ENCODE measurements around the gene LPAR2. TPM values are rescaled to one million over a fixed set of nuclear protein-coding genes. Genes with fewer than 3 reads are reported as not detected.

LPAR2 gene
- polyA plus RNA-seq, 1 experiment: 2.2 TPM

- ChIA-PET CTCF (interaction anchor here (1.6 to 1.9 kb wide), 2 partner anchors 28 to 29 kb away, joined by 4 to 9 read pairs; no protein-coding TSS in a partner anchor), POLR2A (no interaction called here)
- no peak for DNase-seq (ENCODE audit: low read depth, low spot score)
- no peaks in the 10 kb centered on the region for H3K9me3 ChIP-seq (ENCODE audit: control insufficient read depth, insufficient read depth, low read length)
- no peak overlapping the region for H3K4me3 ChIP-seq (ENCODE audit: low read depth, low read length)
- H3K27ac ChIP-seq (ENCODE audit: low read depth, low read length): no peak overlapping the region
- TF ChIP-seq, protein P1, sequence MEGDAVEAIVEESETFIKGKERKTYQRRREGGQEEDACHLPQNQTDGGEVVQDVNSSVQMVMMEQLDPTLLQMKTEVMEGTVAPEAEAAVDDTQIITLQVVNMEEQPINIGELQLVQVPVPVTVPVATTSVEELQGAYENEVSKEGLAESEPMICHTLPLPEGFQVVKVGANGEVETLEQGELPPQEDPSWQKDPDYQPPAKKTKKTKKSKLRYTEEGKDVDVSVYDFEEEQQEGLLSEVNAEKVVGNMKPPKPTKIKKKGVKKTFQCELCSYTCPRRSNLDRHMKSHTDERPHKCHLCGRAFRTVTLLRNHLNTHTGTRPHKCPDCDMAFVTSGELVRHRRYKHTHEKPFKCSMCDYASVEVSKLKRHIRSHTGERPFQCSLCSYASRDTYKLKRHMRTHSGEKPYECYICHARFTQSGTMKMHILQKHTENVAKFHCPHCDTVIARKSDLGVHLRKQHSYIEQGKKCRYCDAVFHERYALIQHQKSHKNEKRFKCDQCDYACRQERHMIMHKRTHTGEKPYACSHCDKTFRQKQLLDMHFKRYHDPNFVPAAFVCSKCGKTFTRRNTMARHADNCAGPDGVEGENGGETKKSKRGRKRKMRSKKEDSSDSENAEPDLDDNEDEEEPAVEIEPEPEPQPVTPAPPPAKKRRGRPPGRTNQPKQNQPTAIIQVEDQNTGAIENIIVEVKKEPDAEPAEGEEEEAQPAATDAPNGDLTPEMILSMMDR (IDR thresholded peaks at IDR 0.05; ENCODE audit: low read depth, low read length): no peak
- H3K27me3 ChIP-seq (ENCODE audit: control insufficient read depth, insufficient read depth, low read length): no peaks in the 10 kb centered on the region
Measured at GRCh38 chr19:19582471-19582870, 45.5 kb downstream of the LPAR2 start.

DNA sequence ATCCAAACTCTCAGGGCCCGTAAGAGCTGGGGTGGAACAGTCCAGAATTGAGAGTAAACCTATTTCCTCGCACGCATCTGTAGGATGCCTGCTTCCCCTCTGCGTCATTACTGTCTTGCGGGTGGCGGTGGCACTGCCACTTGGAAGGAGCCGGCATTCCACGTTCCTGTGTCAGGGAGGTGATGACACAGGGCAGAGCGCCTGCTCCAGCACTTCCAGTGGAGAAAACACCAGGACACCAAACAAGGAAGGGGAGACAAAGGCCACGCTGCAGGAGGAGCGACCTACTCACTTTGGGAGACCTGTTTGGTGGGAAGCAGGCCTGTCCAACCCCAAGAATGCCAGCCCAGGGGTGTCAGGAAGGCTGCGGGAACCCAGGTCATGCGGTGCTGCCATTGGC is 46.6 kb downstream of the LPAR2 start:
- CTCF ChIA-PET: no interaction called here
- no peak for DNase-seq (ENCODE audit: low read depth, low spot score)

GRCh38 chr19:19580418-19580817 is 47.6 kb downstream of the LPAR2 start:
- Histone ChIP-seq H3K27ac (ENCODE audit: low read depth, low read length) (no peak overlapping the region), H3K9me3 (ENCODE audit: control insufficient read depth, insufficient read depth, low read length) (no peaks in the 10 kb centered on the region), H3K27me3 (ENCODE audit: control insufficient read depth, insufficient read depth, low read length) (no peaks in the 10 kb centered on the region), H3K4me3 (ENCODE audit: low read depth, low read length) (no peak overlapping the region)
- TF ChIP-seq, protein P1 (IDR thresholded peaks at IDR 0.05; ENCODE audit: low read depth, low read length): no peak
- ChIA-PET POLR2A (no interaction called here), CTCF (no interaction called here)
- DNase-seq (ENCODE audit: low read depth, low spot score): no peak

More for the DNA sequence above, 46.6 kb downstream of the LPAR2 start:
- H3K27ac ChIP-seq (ENCODE audit: low read depth, low read length): no peak overlapping the region
- POLR2A ChIA-PET: no interaction called here
- H3K4me3 ChIP-seq (ENCODE audit: low read depth, low read length): no peak overlapping the region
- TF ChIP-seq, protein P1 (IDR thresholded peaks at IDR 0.05; ENCODE audit: low read depth, low read length): no peak
- H3K9me3 ChIP-seq (ENCODE audit: control insufficient read depth, insufficient read depth, low read length): no peaks in the 10 kb centered on the region
- no peaks in the 10 kb centered on the region for H3K27me3 ChIP-seq (ENCODE audit: control insufficient read depth, insufficient read depth, low read length)

- DNase-seq (ENCODE audit: low read depth, low spot score): no peak
- CTCF ChIA-PET: no interaction called here
Measured at GRCh38 chr19:19579533-19580361, 48.3 kb downstream of the LPAR2 start.

GRCh38 chr19:19578252-19578651 is 49.8 kb downstream of the LPAR2 start:
- POLR2A ChIA-PET: interaction anchor here (0.7 kb wide), 1 partner anchor 27 kb away, joined by 5 read pairs; no protein-coding TSS in a partner anchor
- Histone ChIP-seq H3K27me3 (ENCODE audit: control insufficient read depth, insufficient read depth, low read length) (no peaks in the 10 kb centered on the region), H3K9me3 (ENCODE audit: control insufficient read depth, insufficient read depth, low read length) (no peaks in the 10 kb centered on the region), H3K27ac (ENCODE audit: low read depth, low read length) (no peak overlapping the region), H3K4me3 (ENCODE audit: low read depth, low read length) (no peak overlapping the region)
- TF ChIP-seq, protein P1 (IDR thresholded peaks at IDR 0.05; ENCODE audit: low read depth, low read length): no peak
- CTCF ChIA-PET: interaction anchor here (1.0 to 1.4 kb wide), 2 partner anchors 24 to 66 kb away, joined by 4 to 7 read pairs; no protein-coding TSS in a partner anchor
- no peak for DNase-seq (ENCODE audit: low read depth, low spot score)

More at GRCh38 chr19:19579533-19580361, 48.3 kb downstream of the LPAR2 start:
- POLR2A ChIA-PET: no interaction called here
- H3K27me3 ChIP-seq (ENCODE audit: control insufficient read depth, insufficient read depth, low read length): no peaks in the 10 kb centered on the region
- no peak overlapping the region for H3K27ac ChIP-seq (ENCODE audit: low read depth, low read length)
- no peak overlapping the region for H3K4me3 ChIP-seq (ENCODE audit: low read depth, low read length)
- H3K9me3 ChIP-seq (ENCODE audit: control insufficient read depth, insufficient read depth, low read length): no peaks in the 10 kb centered on the region
- TF ChIP-seq, protein P1 (IDR thresholded peaks at IDR 0.05; ENCODE audit: low read depth, low read length): no peak

All from AG04450 (cell line).